Ishikawa (cell line): Measurements from ENCODE around the gene CA12.

Experiments used
- NFIC ChIP-seq: IDR thresholded peaks from 2 replicates; pipeline ENCODE4 v1.6.1; 2012
- TCF12 ChIP-seq: IDR thresholded peaks from 2 replicates; pipeline ENCODE4 v1.6.1; 2012; ENCODE audit warnings: low read depth

- TF ChIP-seq NFIC (no peak), TCF12 (no peak)
Observed at GRCh38 chr15:63358241-63359029, 23.2 kb downstream of the CA12 start.
